DMS53 treated with DMSO at 0.1 percent for 48 hours (cell line): ENCODE results near the gene RHBDF2.

ENCODE experiments used
- DNase-seq: peaks from one replicate; lab custom pipeline; 2025; ENCODE audit not compliant: unreplicated experiment; lab: John Stamatoyannopoulos, UW

The RHBDF2 gene

DNA sequence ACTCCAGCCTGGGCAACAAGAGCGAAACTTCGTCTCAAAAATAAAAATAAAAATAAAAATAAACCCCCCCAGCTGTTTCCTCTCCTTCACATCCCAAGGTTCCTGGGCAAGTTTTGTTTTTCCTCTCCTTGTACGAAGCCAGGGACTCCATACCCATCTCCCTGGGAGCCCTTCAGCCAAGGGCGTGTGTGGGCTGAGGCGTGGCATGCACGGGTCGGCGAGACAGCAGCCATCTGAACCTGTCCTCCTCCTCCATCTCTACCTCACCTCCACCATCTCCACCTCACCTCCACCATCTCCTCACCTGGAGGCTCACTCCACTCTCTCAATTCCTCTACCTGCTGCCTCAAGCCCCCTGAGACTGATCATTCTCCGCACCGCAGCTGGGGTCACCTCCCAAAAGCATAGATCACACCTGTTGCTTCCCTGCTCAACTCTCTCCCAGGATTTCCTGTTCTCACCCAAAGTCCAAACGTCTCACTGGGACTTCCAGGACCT, 16.9 kb downstream of the RHBDF2 start:
- DNase-seq, result no peak

DNA sequence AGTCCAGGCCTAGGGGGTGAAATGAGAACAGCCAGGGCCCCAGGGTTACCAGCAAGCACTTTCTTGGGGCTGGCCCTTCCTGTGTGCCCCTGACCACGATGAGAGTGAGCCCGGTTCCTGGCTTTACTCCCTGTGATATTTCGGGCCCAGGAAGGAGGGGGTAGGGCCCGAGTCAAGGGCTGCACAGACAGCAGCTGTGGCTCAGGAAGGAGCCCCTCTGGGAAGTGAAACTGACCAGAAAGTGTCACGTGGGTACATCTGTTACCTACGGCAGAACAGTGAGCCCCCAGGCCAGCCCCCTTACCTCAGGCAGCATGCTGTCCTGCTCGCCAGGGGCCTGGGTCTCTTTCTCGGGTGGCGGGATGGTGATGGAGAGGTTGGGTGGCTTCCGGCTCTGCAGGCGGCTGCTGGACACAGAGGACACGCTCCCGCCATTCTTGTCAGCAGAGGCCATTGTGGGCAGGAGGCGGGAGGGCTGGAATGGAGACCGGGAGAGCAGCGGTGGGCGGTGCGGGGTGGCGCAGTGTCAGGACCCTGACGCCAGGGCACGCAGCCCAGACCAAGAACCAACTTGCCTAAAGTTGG, 20.1 kb downstream of the RHBDF2 start:
- DNase-seq, result no peak

DNA sequence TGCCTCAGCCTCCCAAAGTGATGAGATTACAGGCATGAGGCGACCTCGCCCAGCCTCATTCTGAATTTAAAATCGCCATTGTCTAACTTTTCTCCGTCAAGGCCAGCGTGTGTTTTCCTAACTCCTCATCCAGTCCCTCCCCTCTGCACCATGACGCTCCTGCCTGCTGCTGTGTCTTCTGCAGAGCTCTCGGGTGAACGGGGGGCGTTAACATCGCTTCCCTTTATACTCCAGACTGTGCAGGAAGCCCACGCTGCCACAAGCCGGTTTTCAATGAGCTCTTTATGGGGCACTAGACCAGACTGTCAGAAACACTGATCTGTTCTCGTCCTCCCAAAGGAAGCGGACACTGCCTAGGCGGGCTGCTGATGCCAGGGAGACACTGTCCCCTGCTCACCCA, 20.6 kb downstream of the RHBDF2 start:
- no peak for DNase-seq

DNA sequence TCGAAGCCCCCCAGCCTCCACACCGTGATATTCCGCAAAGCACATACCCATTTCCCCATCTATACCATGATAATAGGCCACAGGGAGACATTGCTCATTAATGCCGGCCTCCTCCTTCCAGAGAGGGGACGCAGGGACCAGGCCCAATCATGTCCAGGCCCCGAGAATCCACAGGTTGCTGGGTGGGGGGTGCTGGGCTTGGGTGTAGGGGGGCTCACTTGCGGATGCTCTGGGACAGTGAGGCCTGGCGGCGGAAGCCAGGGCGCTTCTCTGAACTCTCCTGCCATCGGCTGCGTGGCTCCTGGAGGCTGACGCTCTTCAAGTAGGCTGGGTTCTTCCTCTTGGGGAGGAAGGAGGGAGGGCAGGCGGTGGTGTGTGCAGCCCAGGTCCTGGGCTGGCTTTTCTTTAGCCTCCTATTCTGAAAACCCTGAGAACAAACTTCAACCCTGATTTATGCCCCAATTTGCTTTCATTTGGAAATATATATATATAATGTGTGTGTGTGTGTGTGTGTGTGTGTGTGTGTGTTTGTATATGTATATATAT, 21.6 kb downstream of the RHBDF2 start:
- DNase-seq, result no peak

DNA sequence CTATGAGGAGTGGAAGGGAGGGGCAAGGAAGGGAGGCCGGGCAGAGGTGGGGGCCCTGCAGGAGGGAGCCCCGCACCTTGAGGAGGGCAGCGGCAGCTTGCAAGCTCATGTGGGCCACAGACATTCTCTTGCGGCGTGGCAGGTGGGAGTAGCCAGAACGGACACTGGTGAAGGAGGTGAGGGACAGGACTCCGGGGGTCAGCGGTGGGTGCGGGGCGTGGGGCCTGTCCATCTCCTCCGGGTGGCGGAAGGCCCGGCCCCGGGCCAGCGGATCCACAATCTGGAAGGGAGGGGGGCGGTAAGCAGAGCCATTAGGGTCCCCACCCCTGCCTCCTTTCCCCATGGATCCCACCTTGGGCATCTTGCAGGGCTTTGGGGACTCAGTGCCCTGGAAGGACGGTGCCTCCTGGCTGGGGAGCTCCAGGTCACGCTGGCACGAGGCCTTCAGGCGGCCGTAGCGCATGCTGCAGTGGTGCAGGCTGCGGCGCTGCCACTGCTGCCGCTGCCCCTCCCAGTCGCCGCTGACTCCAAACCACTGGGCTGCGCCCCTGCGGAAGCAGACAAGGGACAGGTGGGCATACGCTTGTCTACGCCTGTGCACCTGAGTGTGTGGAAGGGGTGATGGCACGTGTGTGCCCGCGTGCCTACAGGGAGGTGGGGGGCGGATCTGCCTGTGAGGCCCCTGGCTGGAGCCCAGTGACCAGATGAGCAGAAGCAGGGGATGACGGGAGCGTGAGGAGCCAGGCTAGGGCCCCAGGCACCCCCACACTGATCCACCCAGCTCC, 22.3 kb downstream of the RHBDF2 start:
- DNase-seq, result no peak

DNA sequence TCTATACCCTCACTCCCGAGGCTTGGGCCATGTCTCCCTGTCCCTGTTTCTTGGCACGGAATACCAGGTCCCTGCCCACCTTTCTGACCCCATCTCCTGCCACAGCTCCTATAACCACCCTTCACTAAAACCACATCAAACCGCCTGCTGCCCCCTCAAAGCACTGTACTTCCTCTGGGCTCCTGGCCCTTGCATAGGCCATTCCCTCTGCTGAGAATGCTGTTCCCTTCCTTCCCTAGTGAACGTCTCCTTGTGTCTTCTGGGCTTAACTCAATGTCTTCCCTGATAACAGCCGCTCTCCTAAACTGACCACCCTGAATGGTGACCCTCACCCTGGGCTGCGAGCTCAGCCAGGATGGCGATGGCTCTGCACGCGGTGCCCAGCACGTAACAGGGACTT, 23.1 kb downstream of the RHBDF2 start:
- DNase-seq, result no peak

DNA sequence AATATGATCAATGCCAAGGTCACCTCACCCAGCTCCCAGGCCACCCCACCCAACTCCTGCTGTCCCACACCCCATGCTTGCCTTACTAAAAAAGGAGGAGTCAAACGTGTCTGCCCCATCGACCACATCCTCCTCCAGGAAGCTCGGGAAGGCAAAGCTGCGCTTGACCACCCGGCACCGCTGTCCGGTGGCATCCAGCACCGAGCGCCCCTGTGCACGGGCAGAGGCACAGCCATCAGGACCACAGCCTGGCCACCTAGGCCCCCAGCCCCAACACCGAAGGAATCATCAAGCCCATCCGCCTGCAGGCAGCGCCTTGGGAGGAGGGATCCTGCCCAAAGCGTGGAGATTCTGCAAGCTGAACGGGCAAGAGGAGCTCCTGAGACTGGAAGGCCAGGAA, 23.6 kb downstream of the RHBDF2 start:
- no peak for DNase-seq

DNA sequence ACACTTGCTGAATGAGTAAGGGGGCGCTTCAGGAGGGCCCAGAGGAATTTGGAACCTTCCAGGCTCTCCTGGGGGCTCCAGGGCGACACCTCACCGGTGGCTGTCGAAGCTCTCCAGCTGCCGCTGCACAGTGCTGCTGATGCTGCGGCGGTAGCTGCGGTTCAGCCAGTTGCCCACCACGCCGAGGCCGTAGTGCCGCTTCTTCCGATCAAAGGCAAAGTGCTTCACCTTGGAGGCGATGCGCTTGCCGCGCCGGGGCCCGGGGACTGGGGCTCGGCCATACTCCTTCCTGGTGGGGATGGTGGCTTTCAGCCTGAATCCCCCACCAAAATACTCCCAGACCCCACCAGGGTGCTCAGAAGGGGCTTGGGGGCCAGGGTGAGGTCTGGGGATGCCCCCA, 24.5 kb downstream of the RHBDF2 start:
- DNase-seq, result no peak

DNA sequence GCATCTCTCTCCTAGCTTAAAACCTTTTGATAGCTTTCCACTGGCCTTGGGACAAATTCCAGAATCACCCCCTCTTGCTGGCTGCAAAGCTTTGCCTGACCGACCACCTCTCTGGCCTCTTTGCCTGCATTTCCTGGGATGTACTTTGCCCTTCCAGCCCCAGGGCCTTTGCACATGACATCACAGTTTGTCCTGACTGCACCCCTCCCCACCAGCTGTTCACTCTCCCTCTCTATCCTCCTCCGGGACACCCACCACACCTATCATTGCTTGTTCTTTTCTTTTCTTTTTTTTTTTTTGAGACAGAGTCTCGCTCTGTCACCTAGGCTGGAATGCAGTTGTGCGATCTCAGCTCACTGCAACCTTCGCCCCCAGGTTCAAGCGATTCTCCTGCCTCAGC, 25.9 kb downstream of the RHBDF2 start:
- no peak for DNase-seq

DNA sequence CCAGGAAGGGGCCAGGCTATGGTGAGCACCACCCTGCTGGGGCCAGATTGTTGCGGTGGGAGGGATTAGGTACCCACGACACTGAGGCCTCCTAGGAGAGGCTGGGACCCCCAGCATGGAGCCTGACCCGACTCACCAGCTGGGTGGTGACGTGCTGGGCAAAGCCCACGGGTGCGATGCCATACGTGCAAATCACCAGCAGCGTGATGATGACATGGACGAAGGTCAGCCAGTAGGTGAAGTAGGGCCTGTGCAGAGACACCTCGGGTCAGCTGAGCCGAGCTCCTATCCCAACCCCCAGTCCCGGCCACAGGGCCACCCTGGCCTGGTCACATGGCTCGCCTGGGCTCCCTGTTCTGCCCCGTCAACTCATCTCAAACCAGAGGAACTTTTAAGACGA, 26.3 kb downstream of the RHBDF2 start:
- no peak for DNase-seq

DNA sequence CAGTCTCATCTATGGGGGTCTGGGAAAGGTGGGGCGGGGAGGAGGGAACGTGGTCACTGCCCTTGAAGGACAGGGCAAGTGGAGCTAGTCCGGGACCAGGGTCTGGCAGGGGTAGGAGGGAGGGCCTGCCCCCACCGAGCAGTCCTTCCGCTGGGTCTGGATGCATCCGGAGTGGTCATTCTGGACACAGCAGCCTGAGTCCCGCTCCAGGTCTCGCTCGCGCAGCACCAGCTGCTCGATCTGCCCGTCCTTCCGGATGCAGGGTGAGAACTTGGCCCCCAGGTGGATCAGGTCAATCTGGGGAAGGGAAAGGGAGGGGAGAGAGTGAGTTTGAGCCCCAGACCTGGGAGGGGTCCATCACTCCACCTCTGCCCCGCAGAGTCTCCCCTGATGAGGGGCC, 27.0 kb downstream of the RHBDF2 start:
- DNase-seq, result no peak

DNA sequence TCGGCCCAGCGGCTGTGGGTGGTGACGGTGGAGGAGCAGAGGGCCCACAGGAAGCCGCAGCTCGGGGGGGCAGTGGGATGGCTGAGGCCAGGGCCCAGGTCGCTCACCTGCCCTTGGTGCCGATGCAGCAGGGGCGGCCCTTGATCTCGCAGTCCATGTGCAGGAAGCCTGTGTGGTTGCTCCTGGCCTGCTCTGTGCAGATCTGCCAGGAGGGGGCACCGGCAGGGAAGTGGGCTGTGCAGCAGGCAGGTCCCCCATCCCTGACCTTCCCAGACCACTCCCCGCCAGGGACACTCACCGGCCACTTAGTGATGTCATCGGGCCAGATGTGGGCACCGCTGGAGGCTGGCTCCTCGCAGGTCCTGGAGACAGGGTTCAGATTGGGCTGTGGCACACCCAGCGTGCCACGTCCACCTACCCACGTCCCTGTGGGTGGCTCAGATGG, 27.7 kb downstream of the RHBDF2 start:
- no peak for DNase-seq

DNA sequence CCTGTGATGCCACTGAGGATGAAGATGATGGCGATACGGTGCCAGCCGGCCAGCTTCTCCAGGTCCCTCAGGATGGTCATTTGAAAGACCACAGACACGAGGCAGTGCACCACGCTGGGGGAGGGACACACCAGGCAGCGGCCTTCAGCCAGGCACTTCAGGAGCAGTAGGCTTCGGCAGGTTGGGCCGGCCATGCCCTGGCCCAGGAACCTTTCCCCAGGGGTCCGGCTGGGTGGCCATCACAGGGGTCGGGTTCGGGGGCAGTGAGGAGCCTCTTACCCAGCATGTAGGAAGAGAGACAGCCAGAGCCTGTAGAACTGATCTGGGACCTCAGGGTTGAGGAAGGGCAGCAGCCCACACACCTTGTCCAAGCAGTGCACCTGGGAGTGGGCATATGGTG, 28.5 kb downstream of the RHBDF2 start:
- DNase-seq, result no peak

DNA sequence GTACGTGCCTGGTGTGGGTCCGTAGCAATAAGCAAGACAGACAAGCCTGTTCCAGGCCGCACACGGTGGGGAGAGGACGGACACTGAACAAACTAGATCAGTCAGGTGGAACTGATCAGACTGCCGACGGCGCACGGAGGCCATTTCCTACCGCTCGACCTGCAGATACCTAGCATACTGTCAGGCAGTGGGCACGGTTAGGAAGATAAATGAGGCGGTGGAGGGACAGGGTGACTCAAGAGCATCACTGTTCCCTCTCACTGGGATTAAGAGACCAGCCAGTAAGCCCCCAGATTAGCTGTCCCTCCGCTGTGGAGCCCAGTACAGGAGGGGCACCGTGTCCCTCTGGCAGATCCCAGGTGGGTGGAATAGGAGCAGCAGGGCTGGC, 29.0 kb downstream of the RHBDF2 start:
- no peak for DNase-seq

DNA sequence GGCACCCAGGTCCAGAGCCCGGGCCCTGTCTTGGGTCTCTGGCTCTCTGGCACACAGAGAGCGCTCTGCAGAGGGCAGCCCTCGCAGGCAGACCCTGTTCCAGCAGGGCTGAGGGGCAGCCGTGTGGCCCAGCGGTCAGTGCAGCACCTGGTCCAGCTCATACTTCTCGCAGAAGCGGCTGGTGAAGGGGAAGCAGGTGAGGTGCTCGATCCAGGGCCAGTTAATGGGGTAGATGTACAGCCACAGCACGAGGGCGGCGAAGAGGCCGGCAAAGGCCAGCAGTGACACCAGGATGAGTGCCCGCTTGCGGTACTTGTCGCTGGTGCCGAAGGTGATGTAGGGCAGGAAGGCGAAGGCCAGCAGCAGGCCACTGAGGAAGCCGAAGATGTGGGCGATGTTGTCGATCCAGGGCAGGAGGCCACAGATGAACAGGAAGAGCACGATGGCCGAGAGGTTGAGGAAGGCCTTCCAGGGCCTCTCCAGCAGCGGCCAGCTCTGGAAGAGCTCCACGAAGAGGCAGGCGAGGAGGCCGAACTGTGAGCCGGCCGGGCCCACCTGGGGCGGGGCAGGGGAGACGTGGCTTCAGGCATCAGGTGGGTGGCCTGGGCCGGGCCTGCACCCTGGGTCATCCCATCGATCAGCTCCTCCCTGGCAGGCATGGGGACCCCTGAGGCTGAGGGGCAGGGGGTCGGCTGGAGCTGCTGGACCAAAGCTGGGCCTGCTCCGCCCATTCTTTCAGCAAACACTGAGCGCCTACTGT, 29.5 kb downstream of the RHBDF2 start:
- DNase-seq, result no peak

DNA sequence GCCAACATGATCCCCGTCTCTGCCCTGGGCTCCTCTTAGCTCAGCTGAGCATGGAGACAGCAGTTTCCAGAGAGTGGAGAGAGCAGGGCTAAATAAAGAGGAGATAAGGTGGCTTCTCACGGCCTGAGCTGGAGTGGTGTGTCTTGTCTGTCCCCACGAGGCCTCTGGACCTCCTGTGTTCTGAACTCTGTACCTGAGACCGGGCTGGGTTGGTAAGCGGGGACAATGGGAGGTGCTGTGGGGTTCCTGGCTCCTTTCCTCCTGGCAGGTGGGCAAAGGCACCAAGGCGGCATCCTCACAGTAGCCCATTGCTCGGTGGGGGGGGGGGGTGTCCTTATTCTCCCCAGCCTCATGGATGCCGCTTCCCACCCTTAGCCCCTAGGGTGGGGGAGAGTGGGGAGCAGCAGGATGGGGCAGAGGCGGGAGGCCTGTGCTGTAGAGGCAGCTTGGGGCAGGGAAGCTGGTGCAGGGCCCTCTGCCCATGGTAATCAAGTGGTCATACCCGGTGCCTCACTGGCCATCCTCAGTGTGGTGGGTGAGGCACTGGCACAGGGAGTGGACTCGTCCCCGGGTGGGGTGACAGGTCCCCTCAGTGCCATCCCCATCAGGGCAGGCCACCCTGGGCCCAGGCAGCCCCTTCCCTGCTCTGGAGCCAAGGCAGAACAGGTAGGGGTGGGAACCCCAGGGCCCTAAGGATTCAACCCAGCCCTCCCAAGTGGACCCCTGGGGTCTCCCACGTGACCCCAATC, 31.1 kb downstream of the RHBDF2 start:
- DNase-seq, result no peak

DNA sequence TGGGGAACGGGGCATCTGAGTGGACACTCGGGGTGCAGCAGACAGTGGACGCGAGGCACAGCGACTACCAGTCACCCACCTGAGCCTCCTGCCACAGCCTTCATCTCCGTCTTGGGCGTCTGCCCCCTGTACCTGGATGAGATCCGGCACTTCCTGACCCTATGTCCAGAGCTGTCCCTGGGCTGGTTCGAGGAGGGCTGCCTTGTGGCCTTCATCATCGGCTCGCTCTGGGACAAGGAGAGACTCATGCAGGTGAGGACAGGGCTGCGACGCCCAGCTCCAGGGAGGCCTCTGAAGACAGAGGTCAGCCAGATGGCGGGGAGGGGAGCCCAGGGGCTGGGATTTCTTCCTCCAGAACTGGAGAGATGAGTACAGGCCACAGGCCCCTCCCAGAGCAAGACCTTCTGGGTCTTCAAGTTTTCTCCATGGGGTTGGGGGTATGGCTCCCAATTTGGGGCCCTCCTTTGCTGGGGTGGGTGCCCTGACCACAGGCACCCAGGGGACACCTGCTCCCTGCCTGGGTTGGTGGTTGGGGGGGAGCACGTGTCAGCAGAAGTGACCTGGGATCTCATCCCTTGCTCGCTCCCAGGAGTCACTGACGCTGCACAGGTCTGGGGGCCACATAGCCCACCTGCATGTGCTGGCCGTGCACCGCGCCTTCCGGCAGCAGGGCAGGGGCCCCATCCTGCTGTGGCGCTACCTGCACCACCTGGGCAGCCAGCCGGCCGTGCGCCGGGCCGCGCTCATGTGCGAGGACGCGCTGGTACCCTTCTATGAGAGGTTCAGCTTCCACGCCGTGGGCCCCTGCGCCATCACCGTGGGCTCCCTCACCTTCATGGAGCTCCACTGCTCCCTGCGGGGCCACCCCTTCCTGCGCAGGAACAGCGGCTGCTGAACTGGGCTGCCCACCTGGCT, 31.9 kb downstream of the RHBDF2 start:
- no peak for DNase-seq

DNA sequence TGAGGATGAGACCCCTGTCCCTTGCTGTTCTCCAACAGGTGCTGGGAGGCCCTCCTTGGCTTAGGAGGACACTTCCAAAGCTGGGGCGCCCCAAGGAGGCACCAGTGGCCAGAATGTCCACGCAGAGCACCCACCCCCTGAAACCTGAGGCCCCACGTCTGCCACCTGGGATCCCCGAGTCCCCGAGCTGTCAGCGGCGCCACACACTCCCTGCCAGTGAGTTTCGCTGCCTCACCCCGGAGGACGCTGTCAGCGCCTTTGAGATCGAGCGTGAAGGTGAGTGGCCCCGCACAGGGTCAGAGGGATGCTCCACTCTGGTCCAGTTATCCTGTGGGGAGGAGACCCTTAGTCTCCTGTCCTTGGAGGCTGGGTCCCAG, 32.6 kb downstream of the RHBDF2 start:
- no peak for DNase-seq

DNA sequence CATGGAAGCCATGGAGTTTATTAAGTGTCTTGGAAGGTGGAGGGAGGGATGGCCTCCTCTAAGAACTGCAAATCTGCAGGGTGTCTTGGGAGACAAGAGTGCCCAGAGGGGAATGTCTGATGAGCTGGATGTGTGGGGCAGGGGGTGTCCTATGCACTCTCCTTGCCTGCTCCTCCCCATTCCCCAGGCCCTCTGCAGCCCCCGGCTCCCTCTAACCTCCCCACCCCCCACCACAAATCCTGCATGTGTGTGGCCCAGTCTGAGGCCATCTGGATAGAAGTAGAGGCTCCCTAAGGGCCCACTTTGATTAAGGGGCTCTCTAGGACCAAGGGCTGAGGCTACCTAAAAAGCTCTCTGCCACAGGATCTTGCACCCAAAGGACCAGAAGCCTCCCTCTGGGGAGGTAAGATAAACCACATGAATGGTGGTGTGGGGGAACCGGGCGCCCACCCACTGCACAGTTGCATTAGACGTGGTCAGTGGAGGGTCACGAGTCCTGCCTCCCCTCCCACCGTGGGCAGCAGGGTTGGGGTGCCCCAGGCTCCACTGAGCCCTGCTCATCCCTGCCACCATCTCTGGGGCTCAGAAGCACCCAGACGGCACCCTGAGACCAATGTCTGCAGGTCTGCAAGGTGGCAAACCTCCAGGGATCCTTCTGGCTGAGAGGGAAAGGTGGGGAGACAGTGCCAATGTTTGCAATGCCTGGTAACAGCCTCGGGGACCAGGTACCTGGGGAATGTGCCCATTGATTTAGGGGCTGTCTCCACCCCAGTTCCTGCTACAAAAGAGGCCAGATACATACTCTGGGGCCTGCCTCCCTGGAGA, 33.2 kb downstream of the RHBDF2 start:
- DNase-seq, result no peak
